GM18519 (cell line): ENCODE results near the gene LSS.

Experiments
- ATAC-seq: cut with Tn5 transposase; IDR thresholded peaks from one replicate; pipeline ENCODE4 v1.9.1; 2021; ENCODE audit warnings: mild to moderate bottlenecking, moderate library complexity; ENCODE audit not compliant: unreplicated experiment, low FRiP score

Gene LSS

GRCh38 chr21:46220275-46220810 lies 8.2 kb downstream of the LSS start:
- no peak for ATAC-seq

- no peak for ATAC-seq
Observed at GRCh38 chr21:46219591-46220239, 8.9 kb downstream of the LSS start.

GRCh38 chr21:46218906-46219590 lies 9.5 kb downstream of the LSS start:
- no peak for ATAC-seq

- no peak for ATAC-seq
Observed at GRCh38 chr21:46217511-46218196, 10.9 kb downstream of the LSS start.

GRCh38 chr21:46216132-46216747 lies 12.3 kb downstream of the LSS start:
- no peak for ATAC-seq

GRCh38 chr21:46215436-46216131 lies 13.0 kb downstream of the LSS start:
- no peak for ATAC-seq

- ATAC-seq: no peak
Observed at GRCh38 chr21:46214478-46215340, 13.9 kb downstream of the LSS start.

- no peak for ATAC-seq
Observed at GRCh38 chr21:46213620-46214286, 14.8 kb downstream of the LSS start.

GRCh38 chr21:46212721-46213484 lies 15.7 kb downstream of the LSS start:
- no peak for ATAC-seq

GRCh38 chr21:46211786-46212720 lies 16.5 kb downstream of the LSS start:
- no peak for ATAC-seq

GRCh38 chr21:46211376-46211775 lies 17.2 kb downstream of the LSS start:
- no peak for ATAC-seq

GRCh38 chr21:46210378-46211136 lies 18.0 kb downstream of the LSS start:
- no peak for ATAC-seq

- ATAC-seq: no peak
Observed at GRCh38 chr21:46208761-46209721, 19.5 kb downstream of the LSS start.

GRCh38 chr21:46207920-46208591 lies 20.5 kb downstream of the LSS start:
- ATAC-seq: no peak
